Measurements from ENCODE around the gene PRPF38B.

The PRPF38B gene

DNA sequence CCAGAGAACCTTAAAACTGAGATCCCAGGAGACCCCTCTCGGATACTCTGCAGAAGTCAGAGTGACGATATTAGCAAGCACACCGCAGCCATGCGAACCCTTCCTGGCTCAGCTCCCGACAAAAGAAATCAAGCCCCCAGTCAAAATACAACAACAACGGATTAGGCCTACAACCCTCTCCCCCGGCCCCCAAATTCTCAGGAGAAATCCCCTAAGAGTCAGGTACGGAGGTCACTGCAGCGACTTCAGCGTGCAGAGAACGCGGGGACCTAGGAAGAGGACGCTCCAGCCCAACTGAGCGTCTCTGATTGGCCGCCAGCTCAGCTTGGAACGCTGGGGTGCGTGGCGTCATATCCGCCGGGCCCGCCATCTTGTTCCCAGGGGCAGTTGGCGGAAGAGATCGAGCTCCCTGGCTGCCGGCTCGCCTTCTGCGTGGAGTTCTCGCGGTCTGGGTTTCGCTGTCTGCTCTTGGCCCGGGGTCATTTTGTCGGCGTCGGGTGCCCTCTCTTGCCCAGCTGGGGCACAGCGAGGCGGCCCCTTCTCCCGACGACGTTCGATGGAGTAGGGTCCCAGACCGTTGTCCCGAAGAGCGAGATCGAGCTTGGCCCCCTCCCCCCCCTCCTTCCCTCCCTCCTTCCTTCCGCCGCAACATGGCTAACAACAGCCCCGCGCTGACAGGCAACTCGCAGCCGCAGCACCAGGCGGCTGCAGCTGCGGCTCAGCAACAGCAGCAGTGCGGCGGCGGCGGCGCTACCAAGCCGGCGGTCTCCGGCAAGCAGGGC is at the start of gene PRPF38B:
Gene PRPF38B, plus strand, starts transcription at position 369 of the 782 bp plus-strand sequence. Its CDS starts 282 bp downstream, at position 651.
- TF ChIP-seq, protein P1, sequence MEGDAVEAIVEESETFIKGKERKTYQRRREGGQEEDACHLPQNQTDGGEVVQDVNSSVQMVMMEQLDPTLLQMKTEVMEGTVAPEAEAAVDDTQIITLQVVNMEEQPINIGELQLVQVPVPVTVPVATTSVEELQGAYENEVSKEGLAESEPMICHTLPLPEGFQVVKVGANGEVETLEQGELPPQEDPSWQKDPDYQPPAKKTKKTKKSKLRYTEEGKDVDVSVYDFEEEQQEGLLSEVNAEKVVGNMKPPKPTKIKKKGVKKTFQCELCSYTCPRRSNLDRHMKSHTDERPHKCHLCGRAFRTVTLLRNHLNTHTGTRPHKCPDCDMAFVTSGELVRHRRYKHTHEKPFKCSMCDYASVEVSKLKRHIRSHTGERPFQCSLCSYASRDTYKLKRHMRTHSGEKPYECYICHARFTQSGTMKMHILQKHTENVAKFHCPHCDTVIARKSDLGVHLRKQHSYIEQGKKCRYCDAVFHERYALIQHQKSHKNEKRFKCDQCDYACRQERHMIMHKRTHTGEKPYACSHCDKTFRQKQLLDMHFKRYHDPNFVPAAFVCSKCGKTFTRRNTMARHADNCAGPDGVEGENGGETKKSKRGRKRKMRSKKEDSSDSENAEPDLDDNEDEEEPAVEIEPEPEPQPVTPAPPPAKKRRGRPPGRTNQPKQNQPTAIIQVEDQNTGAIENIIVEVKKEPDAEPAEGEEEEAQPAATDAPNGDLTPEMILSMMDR (IDR thresholded peaks at IDR 0.05; ENCODE audit: low read depth, low read length), result no peak
- peak; percentile 62 for DNase-seq (ENCODE audit: extremely low read depth, low read depth)

- DNase-seq (ENCODE audit: extremely low read depth, low read depth), result peak; percentile 58
- TF ChIP-seq, protein P1 (IDR thresholded peaks at IDR 0.05; ENCODE audit: low read depth, low read length), result peak; percentile 62
Observed at GRCh38 chr1:108643492-108644335, 48.4 kb upstream of the PRPF38B start.

DNA sequence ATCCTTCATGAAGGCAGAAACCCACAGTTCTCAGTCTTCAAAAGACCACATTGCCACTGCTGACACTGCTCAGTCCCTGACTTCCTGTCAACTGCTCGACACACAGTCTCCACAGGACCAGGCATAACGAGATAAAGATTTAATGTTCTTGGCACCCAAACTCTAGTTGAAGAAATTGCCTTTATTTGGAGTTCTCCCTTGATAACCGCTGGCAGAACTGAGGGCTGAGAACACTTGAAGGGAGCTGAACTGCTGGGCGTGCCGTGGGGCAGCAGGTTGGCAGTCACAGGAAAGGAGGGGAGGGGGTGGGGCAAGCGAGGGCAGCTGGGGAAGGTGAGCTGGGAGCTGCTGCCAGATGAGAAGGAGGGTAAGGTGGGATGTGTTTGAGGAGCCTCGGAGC is 47.1 kb upstream of the PRPF38B start:
- TF ChIP-seq, protein P1 (IDR thresholded peaks at IDR 0.05; ENCODE audit: low read depth, low read length), result no peak
- DNase-seq (ENCODE audit: extremely low read depth, low read depth), result no peak

GRCh38 chr1:108645564-108646184 is 46.4 kb upstream of the PRPF38B start:
- TF ChIP-seq, protein P1 (IDR thresholded peaks at IDR 0.05; ENCODE audit: low read depth, low read length), result peak; percentile 4
- DNase-seq (ENCODE audit: extremely low read depth, low read depth), result no peak

- no peak for DNase-seq (ENCODE audit: extremely low read depth, low read depth)
- TF ChIP-seq, protein P1 (IDR thresholded peaks at IDR 0.05; ENCODE audit: low read depth, low read length), result no peak
Observed at GRCh38 chr1:108646265-108646647, 45.9 kb upstream of the PRPF38B start.

GRCh38 chr1:108646648-108647269 is 45.4 kb upstream of the PRPF38B start:
- DNase-seq (ENCODE audit: extremely low read depth, low read depth), result peak; percentile 59
- TF ChIP-seq, protein P1 (IDR thresholded peaks at IDR 0.05; ENCODE audit: low read depth, low read length), result no peak

Measured in AG09319 (cell line).